Activated T-cell treated with anti-CD3 and anti-CD28 coated beads, Interleukin-2, amount 50 U/mL, for 48 hours (primary cell): ENCODE data around the gene PLBD2.

Source experiments
- DNase-seq, 2 experiments: peaks; one replicate each; pipeline ENCODE4 v3.0.0-alpha.2; 2020

Gene PLBD2

GRCh38 chr12:113371808-113372207 lies 13.4 kb downstream of the PLBD2 start:
- DNase-seq: no peak

GRCh38 chr12:113372371-113372770 lies 14.0 kb downstream of the PLBD2 start:
- DNase-seq: no peak

GRCh38 chr12:113373440-113373839 lies 15.1 kb downstream of the PLBD2 start:
- DNase-seq: no peak

GRCh38 chr12:113373969-113374368 lies 15.6 kb downstream of the PLBD2 start:
- DNase-seq: no peak

- no peak for DNase-seq
Measured at GRCh38 chr12:113374823-113375428, 16.5 kb downstream of the PLBD2 start.

GRCh38 chr12:113378291-113378690 lies 19.9 kb downstream of the PLBD2 start:
- no peak for DNase-seq

GRCh38 chr12:113381220-113381619 lies 22.8 kb downstream of the PLBD2 start:
- DNase-seq: no peak

- no peak for DNase-seq
Measured at GRCh38 chr12:113382206-113382605, 23.8 kb downstream of the PLBD2 start.

- no peak for DNase-seq
Measured at GRCh38 chr12:113384778-113385177, 26.4 kb downstream of the PLBD2 start.

- no peak for DNase-seq
Measured at GRCh38 chr12:113385282-113385882, 27.0 kb downstream of the PLBD2 start.

GRCh38 chr12:113386866-113387566 lies 28.6 kb downstream of the PLBD2 start:
- no peak for DNase-seq

- DNase-seq: no peak
Measured at GRCh38 chr12:113387631-113388030, 29.2 kb downstream of the PLBD2 start.

- no peak for DNase-seq
Measured at GRCh38 chr12:113388351-113388750, 30.0 kb downstream of the PLBD2 start.

- no peak for DNase-seq
Measured at GRCh38 chr12:113390064-113391043, 32.0 kb downstream of the PLBD2 start.

- DNase-seq: no peak
Measured at GRCh38 chr12:113391145-113391544, 32.8 kb downstream of the PLBD2 start.

- no peak for DNase-seq
Measured at GRCh38 chr12:113391650-113392337, 33.4 kb downstream of the PLBD2 start.

- DNase-seq: no peak
Measured at GRCh38 chr12:113392520-113392919, 34.1 kb downstream of the PLBD2 start.

- no peak for DNase-seq
Measured at GRCh38 chr12:113392988-113393579, 34.7 kb downstream of the PLBD2 start.

GRCh38 chr12:113393749-113394148 lies 35.4 kb downstream of the PLBD2 start:
- DNase-seq: no peak

- DNase-seq: no peak
Measured at GRCh38 chr12:113395119-113395518, 36.7 kb downstream of the PLBD2 start.

GRCh38 chr12:113396200-113396599 lies 37.8 kb downstream of the PLBD2 start:
- DNase-seq: no peak
